RWPE1 (cell line): ENCODE results near the gene PIK3R2.

ENCODE experiments used
- CTCF ChIA-PET: fragments of 350-600 bp; sonication (Branson Sonifier 250); formaldehyde crosslinking; extraction: SDS; loops from one replicate; lab custom pipeline; 2021; lab: Yijun Ruan, JAX
- POLR2A ChIA-PET: fragments of 400-600 bp; formaldehyde crosslinking; extraction: SDS; loops from one replicate; lab custom pipeline; 2020; ENCODE audit warnings: antibody characterized with exemption; ENCODE audit not compliant: low non-redundant PET; lab: Yijun Ruan, JAX
- DNase-seq: peaks from one replicate; pipeline ENCODE4 v3.0.0; 2012; ENCODE audit warnings: low spot score
- H3K27ac ChIP-seq: fragments of 450-650 bp; 2 replicates; pipeline ENCODE4 v1.5.1; 2017
- TF ChIP-seq, protein P1 (sequence below): fragments of 450-650 bp; conservative IDR thresholded peaks from 2 replicates; pipeline ENCODE4 v1.5.1; 2017; ENCODE audit warnings: low read depth, mild to moderate bottlenecking

The PIK3R2 gene

DNA sequence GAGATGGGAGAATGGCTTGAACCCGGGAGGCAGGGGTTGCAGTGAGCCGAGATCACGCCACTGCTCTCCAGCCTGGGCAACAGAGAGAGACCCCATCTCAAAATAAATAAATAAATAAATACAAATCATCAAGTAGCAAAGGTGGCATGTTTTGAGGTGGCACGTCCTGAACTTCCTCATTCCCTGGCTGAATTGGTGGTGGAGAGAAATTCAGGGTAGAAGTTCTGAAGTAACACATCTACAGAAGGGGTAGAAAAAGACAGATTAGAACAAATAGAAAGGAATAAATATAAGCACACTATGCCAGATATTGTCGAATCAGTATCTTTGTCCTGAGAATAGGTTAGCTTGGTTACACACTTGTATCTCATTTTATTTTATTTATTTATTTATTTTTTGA is 27.0 kb downstream of the PIK3R2 start:
- H3K27ac ChIP-seq: peak overlapping the region; percentile 18; the same call in 1 of the 2 replicates
- TF ChIP-seq, protein P1, sequence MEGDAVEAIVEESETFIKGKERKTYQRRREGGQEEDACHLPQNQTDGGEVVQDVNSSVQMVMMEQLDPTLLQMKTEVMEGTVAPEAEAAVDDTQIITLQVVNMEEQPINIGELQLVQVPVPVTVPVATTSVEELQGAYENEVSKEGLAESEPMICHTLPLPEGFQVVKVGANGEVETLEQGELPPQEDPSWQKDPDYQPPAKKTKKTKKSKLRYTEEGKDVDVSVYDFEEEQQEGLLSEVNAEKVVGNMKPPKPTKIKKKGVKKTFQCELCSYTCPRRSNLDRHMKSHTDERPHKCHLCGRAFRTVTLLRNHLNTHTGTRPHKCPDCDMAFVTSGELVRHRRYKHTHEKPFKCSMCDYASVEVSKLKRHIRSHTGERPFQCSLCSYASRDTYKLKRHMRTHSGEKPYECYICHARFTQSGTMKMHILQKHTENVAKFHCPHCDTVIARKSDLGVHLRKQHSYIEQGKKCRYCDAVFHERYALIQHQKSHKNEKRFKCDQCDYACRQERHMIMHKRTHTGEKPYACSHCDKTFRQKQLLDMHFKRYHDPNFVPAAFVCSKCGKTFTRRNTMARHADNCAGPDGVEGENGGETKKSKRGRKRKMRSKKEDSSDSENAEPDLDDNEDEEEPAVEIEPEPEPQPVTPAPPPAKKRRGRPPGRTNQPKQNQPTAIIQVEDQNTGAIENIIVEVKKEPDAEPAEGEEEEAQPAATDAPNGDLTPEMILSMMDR: no peak
- POLR2A ChIA-PET: no interaction called here
- DNase-seq: no peak
- CTCF ChIA-PET: no interaction called here

DNA sequence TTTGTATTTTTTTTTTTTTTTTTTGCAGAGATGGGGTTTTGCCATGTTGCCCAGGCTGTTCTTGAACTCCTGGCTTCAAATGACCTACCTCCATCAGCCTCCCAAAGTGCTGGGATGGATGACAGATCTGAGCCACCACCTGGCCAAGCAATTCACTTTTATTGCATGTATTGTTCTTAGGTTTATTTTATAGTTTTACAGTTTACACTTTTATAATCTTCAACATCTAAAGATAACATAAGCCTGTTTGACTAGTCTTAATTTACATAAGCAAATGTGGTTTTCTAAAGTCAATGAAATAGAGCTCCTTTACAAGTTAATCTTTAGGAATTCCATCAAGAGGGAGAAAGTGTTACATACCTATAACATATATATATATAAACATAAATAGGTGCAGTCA is 30.6 kb downstream of the PIK3R2 start:
- DNase-seq: no peak
- CTCF ChIA-PET: interaction anchor here (2.0 kb wide), 1 partner anchor 68 kb away, joined by 4 read pairs; no protein-coding TSS in a partner anchor
- POLR2A ChIA-PET: interaction anchor here (0.7 to 1.1 kb wide), 2 partner anchors 10 to 73 kb away, joined by 5 to 6 read pairs; partner anchors contain the start of gene IFI30
- H3K27ac ChIP-seq: no peak overlapping the region
- TF ChIP-seq, protein P1: no peak

DNA sequence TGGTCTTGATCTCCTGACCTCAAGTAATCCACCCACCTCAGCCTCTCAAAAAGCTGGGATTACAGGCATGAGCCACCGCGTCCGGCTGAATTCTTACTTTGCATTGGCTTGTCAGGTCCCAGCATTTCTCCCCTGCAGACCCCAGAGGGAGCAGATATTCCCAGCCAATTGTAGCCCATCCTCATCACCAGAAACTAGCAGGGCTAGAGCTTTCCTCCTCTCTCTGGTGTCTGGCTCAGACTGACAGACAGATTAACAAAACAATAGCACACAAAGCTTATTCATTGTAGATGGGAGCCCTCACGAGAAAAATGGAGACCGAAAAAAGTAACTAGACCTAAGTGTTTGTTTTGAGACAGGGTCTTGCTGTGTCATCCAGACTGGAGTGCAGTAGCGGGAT is 32.6 kb downstream of the PIK3R2 start:
- ChIA-PET CTCF (no interaction called here), POLR2A (no interaction called here)
- TF ChIP-seq, protein P1: no peak
- H3K27ac ChIP-seq: peak overlapping the region; percentile 7; the same call in 1 of the 2 replicates
- DNase-seq: no peak

DNA sequence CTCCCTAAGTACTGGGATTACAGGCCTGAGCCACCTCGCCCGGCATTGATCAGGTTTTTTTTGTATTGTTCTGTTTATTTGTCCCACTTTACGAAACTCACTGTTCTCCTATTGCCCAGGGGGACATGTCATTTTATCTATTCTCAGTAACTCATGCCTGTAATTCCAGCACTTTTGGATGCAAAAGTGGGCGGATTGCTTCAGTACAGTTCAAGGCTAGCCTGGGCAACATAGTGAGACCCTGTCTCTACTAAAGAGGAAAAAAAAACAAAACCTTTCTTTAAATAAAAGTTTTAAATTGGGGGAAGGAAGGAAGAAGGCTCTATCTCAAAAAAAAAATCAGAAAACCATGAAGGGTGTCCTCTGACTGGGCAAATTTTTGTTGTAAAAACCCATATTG is 37.3 kb downstream of the PIK3R2 start:
- H3K27ac ChIP-seq: peak overlapping the region; percentile 98
- ChIA-PET CTCF (interaction anchor here (0.6 kb wide), 2 partner anchors 9 to 12 kb away, joined by 4 to 5 read pairs; no protein-coding TSS in a partner anchor), POLR2A (no interaction called here)
- no peak for DNase-seq
- TF ChIP-seq, protein P1: no peak

DNA sequence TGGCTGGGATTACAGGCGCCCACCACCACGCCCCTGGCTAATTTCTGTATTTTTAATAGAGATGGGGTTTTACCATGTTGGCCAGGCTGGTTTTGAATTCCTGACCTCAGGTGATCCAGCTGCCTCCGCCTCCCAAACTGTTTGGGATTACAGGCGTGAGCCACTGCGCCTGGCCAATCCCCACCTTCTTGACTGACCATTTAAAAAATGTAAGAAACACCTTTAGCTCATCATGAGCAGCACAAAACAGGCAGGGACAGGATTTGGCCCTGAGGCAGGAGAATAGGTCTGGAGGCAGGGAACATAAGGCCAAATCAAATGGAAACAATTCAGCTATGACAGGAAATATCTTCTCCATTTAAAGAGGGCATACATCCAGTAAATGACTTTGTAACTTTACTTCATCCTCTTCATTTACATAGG is 38.7 kb downstream of the PIK3R2 start:
- no peak for DNase-seq
- CTCF ChIA-PET: interaction anchor here (0.9 to 1.9 kb wide), 4 partner anchors 13 to 196 kb away, joined by 3 to 8 read pairs (median 4); no protein-coding TSS in a partner anchor

DNA sequence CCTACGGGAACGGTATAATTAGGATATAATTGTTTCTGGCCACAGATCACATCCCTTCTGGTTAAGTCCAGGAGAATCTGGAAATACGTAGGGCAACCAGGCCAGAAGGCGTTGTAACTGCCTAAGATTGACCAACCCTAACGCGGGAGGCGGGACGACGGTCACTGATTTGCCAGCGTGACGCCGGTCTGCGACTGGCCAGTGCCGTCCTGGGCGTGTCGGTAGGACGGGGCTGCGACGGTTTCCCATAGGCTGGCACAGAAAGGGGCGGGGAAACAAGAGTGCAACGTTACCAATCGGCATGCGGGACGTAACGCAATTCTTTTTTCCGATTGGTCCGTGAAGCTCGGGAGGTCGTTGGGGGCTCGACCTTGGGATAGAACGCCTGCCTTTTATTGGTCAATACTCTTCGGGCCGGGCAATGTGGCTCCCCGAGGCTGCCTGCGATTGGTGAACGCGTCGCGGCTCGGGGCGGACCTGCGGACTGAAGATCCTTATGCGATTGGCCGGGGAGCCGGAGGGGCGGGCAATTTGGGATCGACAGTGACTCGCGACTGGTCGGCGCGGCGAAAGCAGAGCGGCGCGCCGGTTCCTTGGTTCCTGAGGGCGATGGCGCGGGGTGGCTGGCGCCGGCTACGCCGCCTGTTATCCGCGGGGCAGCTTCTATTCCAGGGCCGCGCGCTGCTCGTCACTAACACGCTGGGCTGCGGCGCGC is 39.9 kb downstream of the PIK3R2 start, which contains the start of gene MPV17L2:
Gene MPV17L2 (plus strand): TSS at position 546 of the 715 bp plus-strand sequence. CDS start 64 bp downstream, at position 610.
- peak; percentile 98 for DNase-seq
- ChIA-PET CTCF (interaction anchor here (0.7 to 1.9 kb wide), 4 partner anchors 12 to 175 kb away, joined by 3 to 8 read pairs (median 4); no protein-coding TSS in a partner anchor), POLR2A (interaction anchor here (0.5 to 1.0 kb wide), 3 partner anchors 8 to 20 kb away, joined by 3 to 7 read pairs (median 3); partner anchors contain the start of gene RAB3A)
- TF ChIP-seq, protein P1: no peak
- peak within 1 kb of the TSS; percentile 98 for H3K27ac ChIP-seq

More for the DNA sequence above, 38.7 kb downstream of the PIK3R2 start:
- TF ChIP-seq, protein P1: no peak
- POLR2A ChIA-PET: interaction anchor here (0.6 to 0.7 kb wide), 4 partner anchors 25 to 230 kb away, joined by 3 to 9 read pairs (median 6); no protein-coding TSS in a partner anchor
- peak overlapping the region; percentile 98 for H3K27ac ChIP-seq
